Femur (tissue), 1 donor: ENCODE data around the gene NLE1.
A peak's percentile ranks its signal among the peaks of the same experiment; 100 is the strongest.
"Not testable (repeated sequence)": the region's sequence is repeated elsewhere in the genome, so short reads cannot be mapped to it uniquely, and the experiment has no call there.

Experiments used
- DNase-seq: peaks from one replicate; pipeline ENCODE4 v3.0.0-alpha.2; 2017

NLE1 gene

GRCh38 chr17:35161281-35161761, 19.2 kb upstream of the NLE1 start:
- no peak for DNase-seq

- no peak for DNase-seq
These were observed 18.5 kb upstream of the NLE1 start for GRCh38 chr17:35160354-35161201.

DNA sequence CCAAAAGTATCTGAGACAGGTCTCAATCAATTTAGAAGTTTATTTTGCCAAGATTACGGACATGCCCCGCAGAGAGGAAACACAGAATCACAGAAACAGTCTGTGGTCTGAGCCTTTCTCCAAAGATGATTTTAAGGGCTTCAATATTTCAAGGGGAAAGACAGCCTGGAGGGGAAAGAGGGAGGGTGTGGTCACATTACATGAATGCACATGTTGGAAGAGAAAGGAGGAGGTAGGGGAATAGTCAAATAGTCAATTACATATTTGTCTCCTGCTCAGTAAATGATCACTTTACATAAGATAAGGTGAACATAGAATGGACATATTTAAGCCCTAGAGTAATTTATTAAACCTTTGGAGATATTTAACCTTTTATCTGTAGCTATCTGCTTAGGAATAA, 17.8 kb upstream of the NLE1 start:
- no peak for DNase-seq

DNA sequence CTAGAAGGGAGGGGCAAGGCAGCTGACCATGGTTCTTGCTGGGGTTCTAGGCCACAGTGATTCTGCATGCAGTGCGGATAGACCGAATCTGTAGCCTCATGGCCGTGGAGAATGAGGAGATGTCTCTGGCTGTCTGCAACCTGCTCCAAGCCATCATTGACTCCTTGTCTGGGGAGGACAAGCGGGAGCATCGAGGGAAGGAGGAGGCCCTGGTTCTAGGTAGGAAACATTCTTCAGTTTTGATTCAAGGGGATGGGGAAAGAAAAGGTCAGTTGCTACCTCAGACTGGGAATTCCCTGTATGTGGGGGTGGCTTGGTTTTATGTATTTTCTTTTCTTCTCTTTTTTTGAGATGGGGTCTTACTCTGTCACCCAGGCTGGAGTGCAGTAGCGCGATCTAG, 13.1 kb upstream of the NLE1 start:
- DNase-seq: no peak

DNA sequence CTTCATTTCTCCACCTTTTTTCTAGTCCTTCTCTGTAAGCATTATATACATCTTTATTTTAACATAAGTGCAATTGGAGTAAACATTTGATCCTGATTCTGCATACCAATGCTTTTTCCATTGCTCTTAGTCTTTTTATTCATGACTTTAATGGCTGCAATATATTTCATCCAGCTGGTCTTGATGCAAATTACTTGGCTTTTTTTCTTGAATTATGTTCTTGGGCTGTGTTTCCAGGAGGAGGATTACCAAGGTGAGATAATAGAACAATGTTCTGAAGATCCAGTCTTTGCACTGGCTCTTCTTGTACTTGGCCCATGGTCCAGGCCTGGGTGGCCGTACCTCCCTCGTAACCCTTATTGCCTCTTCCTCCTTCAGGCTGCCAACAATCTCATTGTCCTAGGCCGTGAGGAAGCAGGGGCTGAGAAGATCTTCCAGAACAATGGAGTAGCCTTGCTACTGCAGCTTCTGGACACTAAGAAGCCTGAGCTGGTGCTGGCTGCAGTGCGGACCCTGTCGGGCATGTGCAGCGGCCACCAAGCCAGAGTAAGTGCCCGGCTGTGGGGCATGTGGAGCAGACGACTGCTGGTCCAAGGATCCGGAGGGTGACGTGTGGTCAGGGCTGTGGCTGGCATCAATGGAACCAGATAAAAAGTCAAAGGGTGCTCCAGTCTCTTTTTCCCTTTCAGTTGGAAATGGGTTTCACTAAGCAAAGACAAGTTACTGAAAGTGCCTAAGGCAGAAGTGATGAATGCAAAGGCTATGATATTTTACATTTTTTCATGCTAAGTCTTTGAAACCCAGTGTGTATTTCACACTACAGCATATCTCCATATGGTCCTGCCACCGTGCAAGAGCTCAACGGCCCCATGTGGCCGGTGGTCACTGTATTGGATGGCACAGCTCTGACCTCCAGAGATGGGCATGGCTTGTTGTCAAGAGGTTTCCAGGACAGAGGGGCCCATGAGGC, 12.4 kb upstream of the NLE1 start:
- DNase-seq: no peak

- no peak for DNase-seq
These were observed 10.5 kb upstream of the NLE1 start for GRCh38 chr17:35152421-35153140.

- not testable (repeated sequence) for DNase-seq
These were observed 9.0 kb upstream of the NLE1 start for GRCh38 chr17:35151080-35151479.

GRCh38 chr17:35149941-35150340, 7.8 kb upstream of the NLE1 start:
- DNase-seq: no peak

- no peak for DNase-seq
These were observed 6.0 kb upstream of the NLE1 start for GRCh38 chr17:35148144-35148543.

DNA sequence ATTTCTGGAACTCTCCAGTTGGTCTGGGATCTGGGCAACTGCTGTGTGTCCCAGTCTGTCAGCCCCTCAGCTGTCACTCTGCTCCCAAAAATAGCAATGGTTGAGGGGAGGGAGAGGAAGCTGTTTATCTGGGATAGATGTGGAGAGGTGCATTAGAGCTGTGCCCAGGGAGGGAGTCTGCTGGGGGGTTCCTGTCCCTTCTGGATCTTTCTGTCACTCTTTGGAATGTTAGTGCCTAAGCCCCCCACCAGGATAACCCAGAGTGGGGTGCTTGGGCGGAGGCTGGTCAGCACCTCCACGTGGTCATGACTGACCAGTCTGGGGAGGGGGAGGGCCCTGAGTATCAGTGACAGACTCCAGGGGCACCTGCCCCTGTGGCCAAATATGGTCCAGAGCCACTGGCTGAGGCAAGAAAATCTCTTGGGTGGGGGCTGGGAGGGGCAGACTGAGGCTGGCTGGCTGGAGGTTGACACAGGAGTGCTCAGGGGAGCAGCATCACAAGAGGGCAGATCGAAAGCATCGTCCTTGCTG, 5.3 kb upstream of the NLE1 start, which contains the start of gene UNC45B:
Gene UNC45B (plus strand): TSS at position 443 of the 531 bp plus-strand sequence. CDS start 447 bp downstream, outside the sequence.
- DNase-seq: peak; percentile 62

DNA sequence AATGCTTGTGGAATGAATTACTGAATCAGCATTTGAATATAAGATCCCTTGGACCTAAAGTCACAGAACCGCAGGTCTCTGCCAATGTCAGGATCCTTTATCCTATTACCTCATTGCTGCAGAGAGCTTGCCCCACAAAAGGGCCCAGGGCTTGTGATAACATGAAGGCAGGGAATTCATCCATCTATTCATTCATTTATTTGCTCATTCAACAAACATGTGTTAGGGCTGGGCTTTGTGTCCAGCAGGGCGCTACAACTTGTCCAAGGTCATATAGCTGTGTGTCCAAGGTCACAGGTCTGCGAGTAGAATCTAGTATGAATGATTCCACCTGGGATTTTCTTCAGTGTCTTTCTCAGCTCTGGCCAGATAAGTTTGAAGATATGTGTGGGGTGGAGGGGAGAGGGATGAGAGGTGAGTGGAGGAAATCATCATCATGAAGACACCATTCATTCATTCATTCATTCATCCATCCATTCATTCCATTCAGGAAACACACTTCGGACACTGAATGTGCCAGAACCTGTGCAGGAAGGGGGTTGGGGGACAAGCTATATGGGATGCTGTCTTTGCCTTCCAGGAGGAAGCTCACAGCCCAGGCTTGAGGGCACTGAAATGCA, 4.2 kb upstream of the NLE1 start:
- no peak for DNase-seq

DNA sequence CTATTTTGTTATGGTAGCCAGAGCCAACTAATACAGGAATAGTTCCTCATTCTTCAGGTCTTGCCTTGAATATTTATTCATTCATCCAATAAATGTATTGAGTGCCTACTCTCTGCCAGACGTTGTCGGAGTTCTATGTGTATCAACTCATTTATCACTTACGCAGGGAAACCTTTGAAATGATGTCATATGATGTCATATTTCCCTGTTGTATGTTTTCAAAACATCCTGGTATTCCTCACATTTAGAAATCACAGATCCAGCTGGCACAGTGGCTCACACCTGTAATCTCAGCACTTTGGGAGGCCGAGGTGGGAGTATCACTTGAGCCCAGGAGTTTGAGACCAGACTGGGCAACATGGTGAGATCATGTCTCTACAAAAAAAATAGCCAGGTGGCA, 2.7 kb upstream of the NLE1 start:
- no peak for DNase-seq

DNA sequence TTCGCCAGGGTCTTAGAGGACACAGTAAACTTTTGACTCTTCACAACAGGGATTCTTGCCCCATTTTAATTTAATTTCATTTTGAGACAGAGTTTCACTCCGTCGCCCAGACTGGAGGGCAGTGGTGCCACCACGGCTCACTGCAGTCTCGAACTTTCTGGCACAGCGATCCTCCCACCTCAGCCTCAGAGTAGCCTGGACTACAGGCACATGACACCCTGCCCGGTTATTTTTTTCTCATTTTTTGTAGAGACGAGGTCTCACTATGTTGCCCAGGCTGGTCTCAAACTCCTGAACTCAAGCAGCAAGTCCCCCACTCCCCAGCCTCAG, 329 bp upstream of the NLE1 start:
- no peak for DNase-seq

GRCh38 chr17:35138218-35138617, 3.9 kb downstream of the NLE1 start:
- DNase-seq: no peak

GRCh38 chr17:35135322-35135721, 6.8 kb downstream of the NLE1 start:
- no peak for DNase-seq

- no peak for DNase-seq
These were observed 9.1 kb downstream of the NLE1 start for GRCh38 chr17:35132816-35133550.

- DNase-seq: no peak
These were observed 10.0 kb downstream of the NLE1 start for GRCh38 chr17:35132099-35132498.

DNA sequence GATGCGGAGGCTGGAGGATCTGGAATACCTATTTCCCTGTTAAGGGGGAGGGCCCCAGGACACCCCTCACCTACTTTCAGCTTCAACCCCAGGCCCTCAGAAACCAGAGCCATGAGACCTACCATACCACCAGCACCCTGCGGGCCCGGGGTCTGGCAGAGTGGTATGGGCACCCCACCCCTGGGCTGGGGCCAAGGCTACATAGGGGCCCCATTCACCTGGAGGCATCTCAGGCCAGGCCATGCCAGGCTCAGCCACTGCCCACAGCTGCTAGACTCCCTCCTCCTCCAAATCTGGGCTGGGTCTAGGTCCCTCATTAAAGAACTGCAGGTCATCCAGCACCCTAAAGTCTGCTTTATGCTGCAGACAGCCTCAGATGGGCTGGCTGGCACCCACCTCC, 11.7 kb downstream of the NLE1 start:
- no peak for DNase-seq

- no peak for DNase-seq
These were observed 12.1 kb downstream of the NLE1 start for GRCh38 chr17:35129973-35130351.

GRCh38 chr17:35129154-35129972, 12.7 kb downstream of the NLE1 start:
- DNase-seq: no peak
